GM12892 (cell line): ENCODE results near the gene LHFPL2.

Source experiments
- POLR2A ChIP-seq: IDR thresholded peaks from 2 replicates; pipeline ENCODE4 v1.6.1; 2011; ENCODE audit warnings: low read depth, low read length, control low read depth
- POLR2AphosphoS5 ChIP-seq: IDR thresholded peaks from 2 replicates; pipeline ENCODE4 v1.6.1; 2011; ENCODE audit warnings: low read depth, low read length, control low read depth
- TAF1 ChIP-seq: IDR thresholded peaks from 2 replicates; pipeline ENCODE4 v1.6.1; 2011; ENCODE audit warnings: low read depth, mild to moderate bottlenecking, control low read depth, low read length, borderline replicate concordance

- TF ChIP-seq POLR2A: no peak
- no peak for TF ChIP-seq POLR2AphosphoS5
- no peak for TF ChIP-seq TAF1
Observed at GRCh38 chr5:78677777-78678668, 29.5 kb upstream of the LHFPL2 start.
